Measurements from ENCODE around the gene PNMA6F.

PNMA6F gene

DNA sequence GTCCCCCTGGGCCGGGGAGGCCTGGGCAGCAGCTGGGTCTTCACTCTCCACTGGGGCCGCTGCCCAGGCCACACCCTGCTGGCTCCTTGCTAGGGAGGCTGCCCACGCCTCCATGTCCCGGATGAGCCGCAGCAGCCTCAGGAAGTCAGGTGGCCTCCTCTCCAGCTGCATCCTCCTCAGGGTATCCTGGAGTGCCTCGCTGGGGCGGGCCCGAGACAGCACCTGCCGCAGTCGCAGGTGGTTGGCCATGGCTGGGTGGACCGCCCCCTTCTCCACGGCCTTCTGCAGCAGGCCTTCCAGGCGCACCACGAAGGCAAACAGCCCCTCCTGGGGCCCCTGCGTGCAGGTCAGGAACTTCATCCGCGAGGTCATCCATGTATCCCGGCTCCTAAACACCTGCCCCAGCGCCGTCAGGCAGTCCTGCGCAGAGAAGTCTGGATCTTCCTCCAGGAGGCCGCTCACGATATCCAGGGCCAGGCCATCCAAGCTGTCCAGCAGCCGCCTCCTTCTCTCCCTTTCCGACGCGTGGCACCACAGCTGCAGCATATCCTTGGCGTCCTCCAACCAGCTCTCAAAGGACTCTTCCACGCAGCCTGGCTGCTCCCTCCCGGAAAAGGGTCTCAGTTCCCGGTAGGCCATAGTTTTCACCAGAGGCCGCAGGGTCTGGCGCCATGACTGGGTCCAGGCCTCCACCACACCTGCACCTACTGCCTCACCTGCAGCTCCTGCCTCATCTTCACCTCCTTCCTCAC lies 2.1 kb downstream of the PNMA6F start:
- no peak for DNase-seq
- peaks cover 6% of the 10 kb centered on the region for H3K4me1 Mint-ChIP-seq (ENCODE audit: low read depth)
- H3K9me3 Mint-ChIP-seq = no peaks in the 10 kb centered on the region
- H3K4me3 Mint-ChIP-seq = no peak overlapping the region
- H3K27ac Mint-ChIP-seq = no peak overlapping the region
- H3K36me3 Mint-ChIP-seq (ENCODE audit: low read depth) = no peaks in the 10 kb centered on the region
- H3K27me3 Mint-ChIP-seq = peaks cover 14% of the 10 kb centered on the region

DNA sequence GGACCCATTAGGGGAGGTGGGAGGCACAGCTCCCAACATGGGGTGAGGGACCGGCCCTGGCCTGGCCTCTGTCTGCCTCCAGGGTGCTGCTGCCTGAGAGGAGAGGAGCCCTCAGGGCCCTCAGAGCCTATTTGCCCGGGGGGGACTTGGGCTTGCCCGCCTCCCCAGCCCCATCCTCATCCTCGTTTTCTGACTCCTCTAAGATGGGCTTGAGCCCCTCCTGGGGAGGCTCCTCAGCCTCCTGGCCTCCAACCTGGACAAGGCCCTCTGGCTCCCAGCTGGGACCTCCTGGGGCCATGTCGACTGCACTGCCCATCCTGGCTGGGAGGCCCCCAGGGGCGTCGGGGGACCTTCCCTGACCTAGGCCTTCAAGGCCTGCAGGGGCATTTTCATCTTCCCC lies 2.8 kb downstream of the PNMA6F start:
- Mint-ChIP-seq H3K4me1 (ENCODE audit: low read depth) (peaks cover 2% of the 10 kb centered on the region), H3K4me3 (no peak overlapping the region), H3K36me3 (ENCODE audit: low read depth) (no peaks in the 10 kb centered on the region), H3K27me3 (peaks cover 11% of the 10 kb centered on the region), H3K27ac (no peak overlapping the region), H3K9me3 (no peaks in the 10 kb centered on the region)
- DNase-seq = no peak

- H3K27me3 Mint-ChIP-seq = peaks cover 11% of the 10 kb centered on the region
- H3K4me3 Mint-ChIP-seq = no peak overlapping the region
- H3K27ac Mint-ChIP-seq = no peak overlapping the region
- no peaks in the 10 kb centered on the region for H3K36me3 Mint-ChIP-seq (ENCODE audit: low read depth)
- H3K9me3 Mint-ChIP-seq = no peaks in the 10 kb centered on the region
- H3K4me1 Mint-ChIP-seq (ENCODE audit: low read depth) = no peaks in the 10 kb centered on the region
- DNase-seq = no peak
Observed at GRCh38 chrX:153317996-153318722, 3.4 kb downstream of the PNMA6F start.

- Mint-ChIP-seq H3K27me3 (peaks cover 11% of the 10 kb centered on the region), H3K27ac (no peak overlapping the region), H3K9me3 (no peaks in the 10 kb centered on the region), H3K4me3 (no peak overlapping the region), H3K36me3 (ENCODE audit: low read depth) (no peaks in the 10 kb centered on the region), H3K4me1 (ENCODE audit: low read depth) (no peaks in the 10 kb centered on the region)
- no peak for DNase-seq
Observed at GRCh38 chrX:153317306-153317705, 4.3 kb downstream of the PNMA6F start.

DNA sequence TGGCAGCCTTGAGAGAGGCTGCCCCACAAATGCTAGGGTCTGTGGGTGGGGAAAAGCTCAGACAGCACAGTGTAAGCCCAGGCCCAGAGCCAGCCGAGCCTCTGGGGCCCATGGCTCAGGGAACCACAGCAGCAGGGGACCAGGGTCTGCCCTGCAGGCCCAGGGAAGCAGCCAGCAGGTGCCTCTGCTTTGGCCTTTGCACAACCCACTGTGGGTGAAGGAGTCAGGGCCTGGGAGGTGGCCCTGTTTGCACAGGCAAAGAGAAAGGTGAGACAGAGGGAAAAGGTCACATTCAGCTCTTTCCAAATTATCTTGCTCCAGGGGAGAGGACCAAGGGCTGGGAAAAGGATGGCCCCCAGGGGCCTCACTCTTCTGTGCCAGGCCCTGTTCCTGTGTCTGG lies 8.7 kb downstream of the PNMA6F start:
- no peak overlapping the region for H3K4me3 Mint-ChIP-seq
- no peak for DNase-seq
- no peaks in the 10 kb centered on the region for H3K4me1 Mint-ChIP-seq (ENCODE audit: low read depth)
- no peaks in the 10 kb centered on the region for H3K9me3 Mint-ChIP-seq
- H3K27me3 Mint-ChIP-seq = peaks cover 15% of the 10 kb centered on the region
- no peak overlapping the region for H3K27ac Mint-ChIP-seq
- no peaks in the 10 kb centered on the region for H3K36me3 Mint-ChIP-seq (ENCODE audit: low read depth)

DNA sequence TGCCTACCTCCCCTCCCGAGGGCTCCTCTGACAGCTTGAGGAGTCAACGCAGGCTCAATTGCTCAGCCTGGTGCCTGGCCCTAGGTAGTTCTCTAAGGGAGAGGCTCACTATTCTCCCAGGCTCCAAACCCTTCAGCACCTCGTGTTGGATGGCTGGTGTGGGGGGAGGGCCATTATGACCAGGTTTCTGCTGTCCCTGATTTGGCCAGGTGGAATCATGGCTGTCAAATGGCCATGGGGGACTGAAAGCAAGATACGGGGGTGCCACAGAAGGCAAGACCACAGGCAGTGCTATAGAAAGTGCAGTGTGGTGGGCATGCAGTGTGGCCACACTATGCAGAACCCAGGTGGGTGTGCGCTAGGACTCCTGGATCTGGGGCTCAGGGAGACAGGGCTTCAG lies 9.5 kb downstream of the PNMA6F start:
- Mint-ChIP-seq H3K27me3 (peaks cover 20% of the 10 kb centered on the region), H3K4me3 (no peak overlapping the region), H3K4me1 (ENCODE audit: low read depth) (no peaks in the 10 kb centered on the region), H3K36me3 (ENCODE audit: low read depth) (no peaks in the 10 kb centered on the region), H3K9me3 (no peaks in the 10 kb centered on the region), H3K27ac (no peak overlapping the region)
- no peak for DNase-seq

DNA sequence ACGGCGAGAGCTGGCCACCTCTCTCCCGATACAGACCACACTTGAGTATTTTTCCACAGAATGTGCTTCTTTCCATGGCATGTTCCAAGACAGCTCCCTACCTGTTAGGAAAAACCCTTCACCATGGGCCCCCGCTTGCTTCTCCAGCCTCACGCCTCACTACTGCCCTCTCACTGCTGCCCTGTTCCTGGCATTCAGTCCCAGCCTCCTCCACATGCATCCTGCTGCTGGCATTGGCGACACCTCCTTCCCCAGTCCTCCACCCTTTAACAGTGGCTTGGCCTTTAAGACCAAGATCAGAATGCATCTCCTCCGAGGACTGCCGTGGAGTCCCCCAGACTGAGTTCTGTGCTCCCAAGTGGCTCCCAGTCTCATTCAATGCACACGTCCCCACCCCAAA lies 10.7 kb downstream of the PNMA6F start:
- Mint-ChIP-seq H3K27me3 (peaks cover 23% of the 10 kb centered on the region), H3K36me3 (ENCODE audit: low read depth) (no peaks in the 10 kb centered on the region), H3K4me3 (no peak overlapping the region), H3K27ac (no peak overlapping the region), H3K4me1 (ENCODE audit: low read depth) (no peaks in the 10 kb centered on the region), H3K9me3 (no peaks in the 10 kb centered on the region)
- no peak for DNase-seq

DNA sequence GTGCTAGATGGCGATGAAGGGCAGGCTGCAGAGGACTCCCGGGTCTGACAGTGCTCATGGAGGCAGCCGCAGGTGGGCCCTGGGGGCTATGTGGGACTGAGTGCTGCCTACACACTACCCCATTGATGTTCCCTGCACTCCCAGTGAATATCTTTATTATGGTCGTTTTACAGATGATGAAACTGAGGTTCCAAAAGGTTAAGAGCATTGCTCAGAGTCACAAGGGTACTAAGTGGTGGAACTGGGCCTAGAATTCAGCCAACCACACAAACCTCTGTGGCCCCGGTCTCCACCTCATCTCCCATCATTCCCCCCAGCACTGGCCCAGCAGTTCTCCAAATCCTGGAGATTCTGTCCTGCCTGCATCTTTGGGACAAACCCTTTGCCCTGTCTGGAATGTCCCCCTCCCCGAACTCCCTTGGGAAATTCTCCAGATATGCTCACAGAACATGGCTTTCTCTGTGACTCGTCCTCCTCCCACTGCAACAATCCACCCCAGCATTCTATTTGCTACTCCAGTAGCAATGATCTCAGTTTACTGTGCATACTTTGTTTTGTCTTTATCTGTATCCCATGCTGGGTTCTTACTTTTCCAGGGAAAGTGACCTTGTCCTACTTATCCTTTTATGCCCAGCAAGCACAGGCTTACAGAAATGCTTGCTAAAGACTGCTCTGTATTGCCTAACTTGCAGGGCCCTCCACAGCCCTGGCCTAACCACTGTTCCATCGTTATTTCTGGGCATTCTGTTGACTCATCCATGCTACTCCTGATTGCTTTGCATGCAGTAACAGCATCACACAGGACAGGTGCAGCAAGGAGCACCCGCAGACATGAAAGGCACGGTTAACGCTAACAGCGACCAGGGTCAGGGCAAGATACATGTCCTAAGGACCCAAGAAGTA lies 14.0 kb downstream of the PNMA6F start:
- Mint-ChIP-seq H3K4me1 (ENCODE audit: low read depth) (no peaks in the 10 kb centered on the region), H3K36me3 (ENCODE audit: low read depth) (no peaks in the 10 kb centered on the region), H3K27me3 (peaks cover 49% of the 10 kb centered on the region), H3K9me3 (no peaks in the 10 kb centered on the region), H3K27ac (no peak overlapping the region), H3K4me3 (no peak overlapping the region)
- DNase-seq = no peak

GRCh38 chrX:153306527-153307115 lies 14.9 kb downstream of the PNMA6F start:
- H3K27me3 Mint-ChIP-seq = peaks cover 52% of the 10 kb centered on the region
- H3K9me3 Mint-ChIP-seq = no peaks in the 10 kb centered on the region
- no peaks in the 10 kb centered on the region for H3K4me1 Mint-ChIP-seq (ENCODE audit: low read depth)
- no peak overlapping the region for H3K4me3 Mint-ChIP-seq
- H3K27ac Mint-ChIP-seq = no peak overlapping the region
- no peak for DNase-seq
- H3K36me3 Mint-ChIP-seq (ENCODE audit: low read depth) = no peaks in the 10 kb centered on the region

GRCh38 chrX:153305972-153306371 lies 15.6 kb downstream of the PNMA6F start:
- Mint-ChIP-seq H3K4me1 (ENCODE audit: low read depth) (no peaks in the 10 kb centered on the region), H3K36me3 (ENCODE audit: low read depth) (no peaks in the 10 kb centered on the region), H3K27me3 (peaks cover 52% of the 10 kb centered on the region), H3K27ac (no peak overlapping the region), H3K4me3 (no peak overlapping the region), H3K9me3 (no peaks in the 10 kb centered on the region)
- DNase-seq = no peak

DNA sequence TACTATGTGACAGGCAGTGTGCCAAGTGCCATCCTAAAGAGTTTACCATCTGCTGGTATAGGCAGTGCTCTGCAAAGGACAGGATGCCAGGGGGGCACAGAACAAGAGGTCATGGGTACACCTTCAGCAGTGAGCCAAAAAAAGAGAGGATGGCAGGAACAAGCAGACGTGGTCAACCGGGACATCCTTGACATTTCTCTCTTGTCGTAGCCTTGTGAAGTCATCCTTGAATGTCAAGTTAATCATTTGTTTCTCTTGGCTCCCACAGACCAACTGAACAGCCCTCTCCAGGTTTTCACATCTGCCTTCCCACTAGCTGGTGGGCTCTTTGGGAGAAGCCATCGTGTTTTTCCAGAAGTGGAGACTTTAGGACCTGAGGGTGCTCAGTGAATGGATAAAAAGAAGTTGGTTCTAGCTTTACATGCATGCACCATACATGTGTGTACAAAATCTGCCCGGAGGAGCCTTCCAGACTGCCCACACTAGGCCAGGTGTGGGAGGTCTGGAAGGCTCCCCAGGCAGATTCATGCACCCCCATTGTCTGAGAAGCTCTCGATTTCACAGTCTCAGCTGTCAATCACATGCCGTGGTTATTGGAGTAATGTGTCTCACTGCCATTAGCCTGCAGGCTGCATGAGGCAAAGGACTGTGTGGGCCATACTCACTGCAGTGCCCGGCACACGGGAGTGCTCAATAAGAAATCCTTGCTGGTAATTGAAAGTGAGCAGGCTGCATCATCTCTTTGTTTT lies 16.4 kb downstream of the PNMA6F start:
- H3K36me3 Mint-ChIP-seq (ENCODE audit: low read depth) = no peaks in the 10 kb centered on the region
- H3K4me1 Mint-ChIP-seq (ENCODE audit: low read depth) = no peaks in the 10 kb centered on the region
- DNase-seq = no peak
- H3K4me3 Mint-ChIP-seq = no peak overlapping the region
- no peaks in the 10 kb centered on the region for H3K9me3 Mint-ChIP-seq
- peaks cover 47% of the 10 kb centered on the region for H3K27me3 Mint-ChIP-seq
- no peak overlapping the region for H3K27ac Mint-ChIP-seq

GRCh38 chrX:153303276-153304262 lies 18.0 kb downstream of the PNMA6F start:
- no peaks in the 10 kb centered on the region for H3K4me1 Mint-ChIP-seq (ENCODE audit: low read depth)
- no peaks in the 10 kb centered on the region for H3K9me3 Mint-ChIP-seq
- no peak for DNase-seq
- H3K4me3 Mint-ChIP-seq = no peak overlapping the region
- no peak overlapping the region for H3K27ac Mint-ChIP-seq
- no peaks in the 10 kb centered on the region for H3K36me3 Mint-ChIP-seq (ENCODE audit: low read depth)
- H3K27me3 Mint-ChIP-seq = peaks cover 42% of the 10 kb centered on the region

GRCh38 chrX:153302796-153303195 lies 18.8 kb downstream of the PNMA6F start:
- no peak for DNase-seq
- Mint-ChIP-seq H3K9me3 (no peaks in the 10 kb centered on the region), H3K4me1 (ENCODE audit: low read depth) (no peaks in the 10 kb centered on the region), H3K4me3 (no peak overlapping the region), H3K27me3 (peaks cover 46% of the 10 kb centered on the region), H3K36me3 (ENCODE audit: low read depth) (no peaks in the 10 kb centered on the region), H3K27ac (no peak overlapping the region)
